ENCODE measurements around the gene JAK2. TPM values are rescaled to one million over a fixed set of nuclear protein-coding genes. Genes with fewer than 3 reads are reported as not detected.

Gene JAK2
- total and polyA plus RNA-seq, 2 of the 4 experiments (the other 2 are of a cell fraction) = 2.3 to 6.1 TPM

DNA sequence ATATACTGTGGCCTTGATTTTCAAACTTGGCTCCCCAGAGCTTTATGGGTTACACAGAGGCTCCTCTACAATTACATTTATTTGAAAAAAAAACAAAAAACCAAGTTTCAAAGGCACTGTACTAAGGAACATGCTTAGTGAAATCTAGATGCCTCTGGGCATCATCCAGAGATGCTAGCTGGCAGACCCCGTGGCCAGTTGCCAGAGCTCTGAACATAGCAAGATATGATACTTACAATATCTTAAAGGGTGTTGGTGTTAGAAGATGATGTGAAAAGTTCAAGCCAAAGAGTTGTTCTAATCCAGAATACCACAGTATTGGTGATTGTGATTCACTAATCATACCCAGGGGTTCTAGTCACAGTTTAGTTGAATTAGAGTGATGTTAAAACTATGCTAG lies 87.8 kb downstream of the JAK2 start:
- CTCF ChIA-PET = no interaction called here
- ATAC-seq (ENCODE audit: low read depth) = no peak

More for the DNA sequence above, 87.8 kb downstream of the JAK2 start:
- no peak overlapping the region for H2BK15ac ChIP-seq (ENCODE audit: low read depth, low read length)
- H3K23ac ChIP-seq (ENCODE audit: low read depth, low read length) = no peak overlapping the region
- no peak overlapping the region for H4K91ac ChIP-seq (ENCODE audit: insufficient read depth, low read depth, low read length)
- H2AK9ac ChIP-seq (replicated peaks; ENCODE audit: low read depth, low read length, poor library complexity) = no peak overlapping the region
- H3K14ac ChIP-seq (replicated peaks; ENCODE audit: low read depth, low read length) = no peak overlapping the region
- H3K4ac ChIP-seq (ENCODE audit: low read depth, low read length) = no peak overlapping the region
- no peaks in the 10 kb centered on the region for H3K4me1 ChIP-seq (ENCODE audit: control insufficient read depth, insufficient read depth, low read length)
- no peak overlapping the region for H2BK5ac ChIP-seq (ENCODE audit: low read depth, low read length, poor library complexity, severe bottlenecking)
- H3K56ac ChIP-seq (ENCODE audit: extremely low read depth, insufficient read depth, low read length) = no peak overlapping the region
- no peak overlapping the region for H3K27ac ChIP-seq (ENCODE audit: insufficient read depth, low read length)
- TF ChIP-seq CEBPB (IDR thresholded peaks at IDR 0.05; ENCODE audit: low read depth, low read length) (no peak), CHD1 (IDR thresholded peaks at IDR 0.05; ENCODE audit: low read depth, low read length) (no peak), MAZ (IDR thresholded peaks at IDR 0.05; ENCODE audit: borderline replicate concordance, low read depth, low read length) (no peak), FOS (IDR thresholded peaks at IDR 0.05; ENCODE audit: low read depth, low read length) (no peak), RCOR1 (IDR thresholded peaks at IDR 0.05; ENCODE audit: insufficient replicate concordance, low read length) (no peak), MXI1 (IDR thresholded peaks at IDR 0.05; ENCODE audit: borderline replicate concordance, low read depth, low read length) (no peak), POLR2A (IDR thresholded peaks at IDR 0.05; ENCODE audit: low read depth, low read length) (no peak), RFX5 (IDR thresholded peaks at IDR 0.05; ENCODE audit: low read depth, low read length) (no peak), NFE2L2 (IDR thresholded peaks at IDR 0.05; ENCODE audit: low read depth, low read length) (no peak), BHLHE40 (IDR thresholded peaks at IDR 0.05; ENCODE audit: low read depth, low read length) (no peak)
- TF ChIP-seq, protein P1, sequence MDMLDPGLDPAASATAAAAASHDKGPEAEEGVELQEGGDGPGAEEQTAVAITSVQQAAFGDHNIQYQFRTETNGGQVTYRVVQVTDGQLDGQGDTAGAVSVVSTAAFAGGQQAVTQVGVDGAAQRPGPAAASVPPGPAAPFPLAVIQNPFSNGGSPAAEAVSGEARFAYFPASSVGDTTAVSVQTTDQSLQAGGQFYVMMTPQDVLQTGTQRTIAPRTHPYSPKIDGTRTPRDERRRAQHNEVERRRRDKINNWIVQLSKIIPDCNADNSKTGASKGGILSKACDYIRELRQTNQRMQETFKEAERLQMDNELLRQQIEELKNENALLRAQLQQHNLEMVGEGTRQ (IDR thresholded peaks at IDR 0.05; ENCODE audit: low read depth, low read length) = no peak
- POLR2A ChIA-PET (ENCODE audit: unreplicated experiment) = no interaction called here
- BruUV-seq (replicated peaks) = no TSS peak
- no peak for DNase-seq
- peaks cover 13% of the 10 kb centered on the region for H3K36me3 ChIP-seq (ENCODE audit: control insufficient read depth, insufficient read depth, low read length)
- no peaks in the 10 kb centered on the region for H3K9me1 ChIP-seq (ENCODE audit: insufficient read depth, low read length)
- H2BK20ac ChIP-seq (ENCODE audit: low read depth, low read length) = no peak overlapping the region
- H3K18ac ChIP-seq (ENCODE audit: low read depth, low read length) = no peak overlapping the region
- no peak overlapping the region for H4K8ac ChIP-seq (ENCODE audit: low read depth in 2 of 2, low read length in 2 of 2)
- no peak overlapping the region for H3K4me2 ChIP-seq (ENCODE audit: low read depth, low read length)
- intact Hi-C loops (cut with micrococcal nuclease) = no loop called here
- no peak overlapping the region for H2BK120ac ChIP-seq (ENCODE audit: low read depth, low read length)
- no peaks in the 10 kb centered on the region for H3K27me3 ChIP-seq (ENCODE audit: control insufficient read depth, insufficient read depth, low read length)
- dilution Hi-C loops (cut with HindIII; ENCODE audit: low sequenced_read_pairs, unreplicated experiment) = no loop called here
- in situ Hi-C loops (cut with MboI; ENCODE audit: low sequenced_read_pairs) = no loop called here
- H3K4me3 ChIP-seq (ENCODE audit: insufficient read depth, low read depth, low read length) = no peak overlapping the region
- no peak overlapping the region for H2AK5ac ChIP-seq (ENCODE audit: low read depth, low read length)
- H3K9ac ChIP-seq (ENCODE audit: low read depth, low read length) = no peak overlapping the region
- no peaks in the 10 kb centered on the region for H3K79me1 ChIP-seq (ENCODE audit: low read depth in 1 of 2, low read length in 2 of 2)
- WGBS, 2 experiments (ENCODE audit: extremely low coverage in 2 of 2, insufficient read length in 1 of 2) = no CpG with 5 or more reads among the region's 1 CpG
- no peaks in the 10 kb centered on the region for H3K9me3 ChIP-seq (ENCODE audit: control insufficient read depth, insufficient read depth, low read length)
- no peaks in the 10 kb centered on the region for H4K20me1 ChIP-seq (ENCODE audit: insufficient read depth, low read length)
- no peak overlapping the region for H2AFZ ChIP-seq (replicated peaks; ENCODE audit: low read length, poor library complexity)
- no peak overlapping the region for H4K5ac ChIP-seq (ENCODE audit: low read depth, low read length)
